ENCODE results near the gene FIGN.

DNA sequence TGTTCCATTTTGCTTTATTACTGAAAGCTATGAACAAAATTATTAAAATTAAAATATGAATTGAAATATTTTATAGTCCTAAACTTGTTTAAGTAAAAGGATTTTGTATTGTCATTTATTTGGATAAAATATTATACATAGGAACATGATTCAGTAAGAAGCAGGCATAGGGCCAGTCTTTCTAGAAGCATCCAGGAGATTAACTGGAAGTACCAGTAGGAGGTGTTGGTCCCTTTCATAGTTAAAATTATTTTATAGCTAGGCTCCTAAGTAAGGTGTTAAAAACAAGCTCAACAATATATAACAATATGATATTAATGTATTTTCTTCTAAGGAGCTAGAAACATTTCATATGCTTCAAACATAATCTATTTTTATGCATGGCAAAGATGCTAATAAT, 43.7 kb downstream of the FIGN start:
- TF ChIP-seq RAD21 (IDR thresholded peaks at IDR 0.05 in 1 of 2, conservative IDR thresholded peaks at IDR 0.05 in 1 of 2; ENCODE audit: low read depth in 2 of 2, low read length in 2 of 2) (no peak), SP1 (IDR thresholded peaks at IDR 0.05; ENCODE audit: low read depth, low read length) (no peak), POU5F1 (IDR thresholded peaks at IDR 0.05; ENCODE audit: low read depth, low read length) (no peak), POLR2A (IDR thresholded peaks at IDR 0.05; ENCODE audit: control extremely low read depth in 1 of 2, low read depth in 2 of 2, low read length in 2 of 2) (no peak), HDAC2 (IDR thresholded peaks at IDR 0.05; ENCODE audit: borderline replicate concordance in 1 of 2, low read depth in 2 of 2, low read length in 2 of 2) (no peak), ASH2L (IDR thresholded peaks at IDR 0.05; ENCODE audit: low read length) (no peak), RFX5 (IDR thresholded peaks at IDR 0.05; ENCODE audit: borderline replicate concordance, low read depth, low read length) (no peak), TAF1 (IDR thresholded peaks at IDR 0.05; ENCODE audit: low read depth, low read length) (no peak), RNF2 (IDR thresholded peaks at IDR 0.05; ENCODE audit: borderline replicate concordance, low read depth, low read length, missing control alignments, poor library complexity, severe bottlenecking) (no peak)
- TF ChIP-seq, protein P1, sequence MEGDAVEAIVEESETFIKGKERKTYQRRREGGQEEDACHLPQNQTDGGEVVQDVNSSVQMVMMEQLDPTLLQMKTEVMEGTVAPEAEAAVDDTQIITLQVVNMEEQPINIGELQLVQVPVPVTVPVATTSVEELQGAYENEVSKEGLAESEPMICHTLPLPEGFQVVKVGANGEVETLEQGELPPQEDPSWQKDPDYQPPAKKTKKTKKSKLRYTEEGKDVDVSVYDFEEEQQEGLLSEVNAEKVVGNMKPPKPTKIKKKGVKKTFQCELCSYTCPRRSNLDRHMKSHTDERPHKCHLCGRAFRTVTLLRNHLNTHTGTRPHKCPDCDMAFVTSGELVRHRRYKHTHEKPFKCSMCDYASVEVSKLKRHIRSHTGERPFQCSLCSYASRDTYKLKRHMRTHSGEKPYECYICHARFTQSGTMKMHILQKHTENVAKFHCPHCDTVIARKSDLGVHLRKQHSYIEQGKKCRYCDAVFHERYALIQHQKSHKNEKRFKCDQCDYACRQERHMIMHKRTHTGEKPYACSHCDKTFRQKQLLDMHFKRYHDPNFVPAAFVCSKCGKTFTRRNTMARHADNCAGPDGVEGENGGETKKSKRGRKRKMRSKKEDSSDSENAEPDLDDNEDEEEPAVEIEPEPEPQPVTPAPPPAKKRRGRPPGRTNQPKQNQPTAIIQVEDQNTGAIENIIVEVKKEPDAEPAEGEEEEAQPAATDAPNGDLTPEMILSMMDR (IDR thresholded peaks at IDR 0.05; ENCODE audit: control extremely low read depth in 1 of 3, insufficient read depth in 1 of 3, low read depth in 1 of 3, low read length in 3 of 3), result no peak
- TF ChIP-seq, protein P2, sequence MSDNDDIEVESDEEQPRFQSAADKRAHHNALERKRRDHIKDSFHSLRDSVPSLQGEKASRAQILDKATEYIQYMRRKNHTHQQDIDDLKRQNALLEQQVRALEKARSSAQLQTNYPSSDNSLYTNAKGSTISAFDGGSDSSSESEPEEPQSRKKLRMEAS (IDR thresholded peaks at IDR 0.05), result no peak
- TF ChIP-seq, protein P3, sequence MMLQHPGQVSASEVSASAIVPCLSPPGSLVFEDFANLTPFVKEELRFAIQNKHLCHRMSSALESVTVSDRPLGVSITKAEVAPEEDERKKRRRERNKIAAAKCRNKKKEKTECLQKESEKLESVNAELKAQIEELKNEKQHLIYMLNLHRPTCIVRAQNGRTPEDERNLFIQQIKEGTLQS (IDR thresholded peaks at IDR 0.05; ENCODE audit: insufficient read depth, low read depth, low read length), result no peak
- TF ChIP-seq, protein P4, sequence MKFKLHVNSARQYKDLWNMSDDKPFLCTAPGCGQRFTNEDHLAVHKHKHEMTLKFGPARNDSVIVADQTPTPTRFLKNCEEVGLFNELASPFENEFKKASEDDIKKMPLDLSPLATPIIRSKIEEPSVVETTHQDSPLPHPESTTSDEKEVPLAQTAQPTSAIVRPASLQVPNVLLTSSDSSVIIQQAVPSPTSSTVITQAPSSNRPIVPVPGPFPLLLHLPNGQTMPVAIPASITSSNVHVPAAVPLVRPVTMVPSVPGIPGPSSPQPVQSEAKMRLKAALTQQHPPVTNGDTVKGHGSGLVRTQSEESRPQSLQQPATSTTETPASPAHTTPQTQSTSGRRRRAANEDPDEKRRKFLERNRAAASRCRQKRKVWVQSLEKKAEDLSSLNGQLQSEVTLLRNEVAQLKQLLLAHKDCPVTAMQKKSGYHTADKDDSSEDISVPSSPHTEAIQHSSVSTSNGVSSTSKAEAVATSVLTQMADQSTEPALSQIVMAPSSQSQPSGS (IDR thresholded peaks at IDR 0.05; ENCODE audit: low read length), result no peak

Data from H1 (cell line).